ENCODE results near the gene OR51T1.

OR51T1 gene

GRCh38 chr11:4922304-4922703 lies 40.6 kb downstream of the OR51T1 start:
- TF ChIP-seq, protein P1, sequence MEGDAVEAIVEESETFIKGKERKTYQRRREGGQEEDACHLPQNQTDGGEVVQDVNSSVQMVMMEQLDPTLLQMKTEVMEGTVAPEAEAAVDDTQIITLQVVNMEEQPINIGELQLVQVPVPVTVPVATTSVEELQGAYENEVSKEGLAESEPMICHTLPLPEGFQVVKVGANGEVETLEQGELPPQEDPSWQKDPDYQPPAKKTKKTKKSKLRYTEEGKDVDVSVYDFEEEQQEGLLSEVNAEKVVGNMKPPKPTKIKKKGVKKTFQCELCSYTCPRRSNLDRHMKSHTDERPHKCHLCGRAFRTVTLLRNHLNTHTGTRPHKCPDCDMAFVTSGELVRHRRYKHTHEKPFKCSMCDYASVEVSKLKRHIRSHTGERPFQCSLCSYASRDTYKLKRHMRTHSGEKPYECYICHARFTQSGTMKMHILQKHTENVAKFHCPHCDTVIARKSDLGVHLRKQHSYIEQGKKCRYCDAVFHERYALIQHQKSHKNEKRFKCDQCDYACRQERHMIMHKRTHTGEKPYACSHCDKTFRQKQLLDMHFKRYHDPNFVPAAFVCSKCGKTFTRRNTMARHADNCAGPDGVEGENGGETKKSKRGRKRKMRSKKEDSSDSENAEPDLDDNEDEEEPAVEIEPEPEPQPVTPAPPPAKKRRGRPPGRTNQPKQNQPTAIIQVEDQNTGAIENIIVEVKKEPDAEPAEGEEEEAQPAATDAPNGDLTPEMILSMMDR (conservative IDR thresholded peaks at IDR 0.05; ENCODE audit: low read depth), result no peak
- H3K27ac ChIP-seq, result no peak overlapping the region
- ChIA-PET CTCF (no interaction called here), POLR2A (ENCODE audit: low non-redundant PET) (no interaction called here)
- DNase-seq (ENCODE audit: low spot score), result no peak

GRCh38 chr11:4924239-4924638 lies 42.5 kb downstream of the OR51T1 start, which contains the start of gene OR51G1:
Gene OR51G1 (minus strand): TSS chr11:4924339. CDS start chr11:4924339, 0 bp downstream.
- TF ChIP-seq, protein P1 (conservative IDR thresholded peaks at IDR 0.05; ENCODE audit: low read depth), result no peak
- ChIA-PET CTCF (no interaction called here), POLR2A (ENCODE audit: low non-redundant PET) (no interaction called here)
- no peak for DNase-seq (ENCODE audit: low spot score)
- no peak within 1 kb of the TSS for H3K27ac ChIP-seq

DNA sequence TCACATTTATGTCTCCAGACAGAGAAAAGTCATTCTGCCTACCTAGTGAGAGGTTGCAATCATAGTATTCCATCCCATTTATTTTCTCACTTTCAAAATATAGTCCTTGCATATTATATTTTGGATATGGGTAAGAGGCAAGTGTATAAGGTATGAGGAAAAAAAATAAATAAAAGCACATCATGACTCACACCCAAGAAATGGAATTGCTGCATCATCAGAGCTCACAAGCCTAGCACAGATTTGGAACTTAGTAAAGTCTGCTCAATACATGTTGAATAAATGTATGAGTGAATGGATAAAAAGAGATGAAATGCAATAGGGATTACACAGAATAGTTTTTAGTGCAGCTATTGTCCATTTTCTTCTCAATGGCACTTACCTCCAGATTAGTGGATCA lies 44.9 kb downstream of the OR51T1 start:
- POLR2A ChIA-PET (ENCODE audit: low non-redundant PET), result no interaction called here
- CTCF ChIA-PET, result no interaction called here
- TF ChIP-seq, protein P1 (conservative IDR thresholded peaks at IDR 0.05; ENCODE audit: low read depth), result no peak
- no peak overlapping the region for H3K27ac ChIP-seq
- DNase-seq (ENCODE audit: low spot score), result no peak

Data from RWPE1 (cell line).